Upper lobe of left lung (tissue), 6 donors: ENCODE measurements around the gene SMG7. TPM values are rescaled to one million over a fixed set of nuclear protein-coding genes. Genes with fewer than 3 reads are reported as not detected.
A peak's percentile ranks its signal among the peaks of the same experiment; 100 is the strongest.

ENCODE experiments used
- ATAC-seq, 2 donors: fragments of 200-7000 bp; cut with Tn5 transposase; one replicate each; pipeline ENCODE4 v1.9.1; 2022; ENCODE audit warnings: mild to moderate bottlenecking in 2 of 2, moderate library complexity in 2 of 2; ENCODE audit not compliant: low FRiP score in 2 of 2
- DNase-seq, 2 donors: peaks; one replicate each; pipeline ENCODE4 v3.0.0-alpha.2; 2019 to 2020
- H3K27ac ChIP-seq, 4 donors: fragments of 200-600 bp; sonication (generic); one replicate each; pipeline ENCODE4 v1.5.1; 2016 to 2019
- H3K27me3 ChIP-seq, 4 donors: fragments of 200-600 bp; sonication (generic); one replicate each; pipeline ENCODE4 v1.5.1; 2017 to 2019
- H3K36me3 ChIP-seq, 4 donors: fragments of 200-600 bp; sonication (generic); one replicate each; pipeline ENCODE4 v1.5.1; 2016 to 2019
- H3K4me1 ChIP-seq, 4 donors: fragments of 200-600 bp; sonication (generic); one replicate each; pipeline ENCODE4 v1.5.1; 2018 to 2019
- H3K4me3 ChIP-seq, 4 donors: fragments of 200-600 bp; sonication (generic); one replicate each; pipeline ENCODE4 v1.5.1; 2017 to 2019; ENCODE audit warnings: mild to moderate bottlenecking in 2 of 4, moderate library complexity in 1 of 4
- H3K9me3 ChIP-seq, 4 donors: fragments of 200-600 bp; sonication (generic); one replicate each; pipeline ENCODE4 v1.5.1; 2018 to 2019
- EP300 ChIP-seq, 4 donors: sonication (generic); formaldehyde crosslinking; IDR thresholded peaks; one replicate each; pipeline ENCODE4 v1.5.1; 2017; ENCODE audit warnings: antibody characterized with exemption in 4 of 4, control low read depth in 2 of 4
- POLR2A ChIP-seq, 4 donors: fragments of 450-650 bp; IDR thresholded peaks; one replicate each; pipeline ENCODE4 v1.5.1; 2016 to 2017; ENCODE audit warnings: antibody characterized with exemption in 4 of 4, mild to moderate bottlenecking in 2 of 4
- POLR2AphosphoS5 ChIP-seq, 2 donors: sonication (generic); formaldehyde crosslinking; IDR thresholded peaks; one replicate each; pipeline ENCODE4 v1.5.1; 2017; ENCODE audit warnings: antibody characterized with exemption in 2 of 2
- WGBS, 2 donors: methylation state at CpG; one replicate each; pipeline ENCODE4 v1.1.5; 2017 to 2018; 5-methylcytosine and 5-hydroxymethylcytosine counted together
- total RNA-seq, 6 donors: library from RNA; depleted of rRNA in 4 of 6; stranded (reverse); fragments of >200 nt in 4 of 6; gene quantifications; one replicate each; pipeline versions ENCODE4 v1.1.0 to v1.2.1, GENCODE V29; 2016 to 2021
- TF ChIP-seq, protein P1 (sequence below), 6 experiments: fragments of 450-650 bp in 4 of 6; fragments of 200-600 bp in 2 of 6; sonication (generic) in 2 of 6; IDR thresholded peaks; one replicate each; pipeline ENCODE4 v1.5.1; 2016 to 2019; ENCODE audit warnings: antibody characterized with exemption in 6 of 6
- donor health status: DM: no; HTN: no; CAD: no; lungs with moderate emphysema.
- donor health status: DM: no; HTN: yes; CAD: no; lungs with severe emphysema.

SMG7 gene
- total RNA-seq, 6 donors from 2014 or later = 35.6 to 62.4 (median 50.5) TPM

DNA sequence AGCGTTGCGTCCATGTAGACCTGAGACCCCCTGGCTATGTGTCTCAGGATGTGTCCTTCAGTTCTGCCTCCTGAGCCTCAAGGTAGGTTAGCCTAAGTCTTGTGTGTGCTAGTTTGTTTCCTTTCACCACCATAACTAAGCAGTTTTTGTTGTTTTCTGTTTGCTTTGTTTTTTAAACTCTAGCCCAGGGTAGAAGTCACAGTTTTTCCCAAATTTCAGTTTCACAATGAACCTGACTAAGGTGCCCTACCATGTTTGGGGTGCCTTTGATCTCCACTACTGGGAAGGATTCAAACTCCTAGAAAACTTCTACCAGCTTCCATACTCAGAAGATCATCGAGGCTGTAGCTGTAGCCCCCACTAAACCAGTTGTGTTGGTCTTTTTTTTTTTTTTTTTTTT is 14.8 kb upstream of the SMG7 start:
- TF ChIP-seq EP300 (IDR thresholded peaks at IDR 0.05) (no peak), POLR2AphosphoS5 (IDR thresholded peaks at IDR 0.05) (no peak), POLR2A (IDR thresholded peaks at IDR 0.05) (no peak)
- TF ChIP-seq, protein P1, sequence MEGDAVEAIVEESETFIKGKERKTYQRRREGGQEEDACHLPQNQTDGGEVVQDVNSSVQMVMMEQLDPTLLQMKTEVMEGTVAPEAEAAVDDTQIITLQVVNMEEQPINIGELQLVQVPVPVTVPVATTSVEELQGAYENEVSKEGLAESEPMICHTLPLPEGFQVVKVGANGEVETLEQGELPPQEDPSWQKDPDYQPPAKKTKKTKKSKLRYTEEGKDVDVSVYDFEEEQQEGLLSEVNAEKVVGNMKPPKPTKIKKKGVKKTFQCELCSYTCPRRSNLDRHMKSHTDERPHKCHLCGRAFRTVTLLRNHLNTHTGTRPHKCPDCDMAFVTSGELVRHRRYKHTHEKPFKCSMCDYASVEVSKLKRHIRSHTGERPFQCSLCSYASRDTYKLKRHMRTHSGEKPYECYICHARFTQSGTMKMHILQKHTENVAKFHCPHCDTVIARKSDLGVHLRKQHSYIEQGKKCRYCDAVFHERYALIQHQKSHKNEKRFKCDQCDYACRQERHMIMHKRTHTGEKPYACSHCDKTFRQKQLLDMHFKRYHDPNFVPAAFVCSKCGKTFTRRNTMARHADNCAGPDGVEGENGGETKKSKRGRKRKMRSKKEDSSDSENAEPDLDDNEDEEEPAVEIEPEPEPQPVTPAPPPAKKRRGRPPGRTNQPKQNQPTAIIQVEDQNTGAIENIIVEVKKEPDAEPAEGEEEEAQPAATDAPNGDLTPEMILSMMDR (IDR thresholded peaks at IDR 0.05) = no peak
- 83 to 90% methylated on average over 3 of the region's 3 CpGs for WGBS, 2 donors

DNA sequence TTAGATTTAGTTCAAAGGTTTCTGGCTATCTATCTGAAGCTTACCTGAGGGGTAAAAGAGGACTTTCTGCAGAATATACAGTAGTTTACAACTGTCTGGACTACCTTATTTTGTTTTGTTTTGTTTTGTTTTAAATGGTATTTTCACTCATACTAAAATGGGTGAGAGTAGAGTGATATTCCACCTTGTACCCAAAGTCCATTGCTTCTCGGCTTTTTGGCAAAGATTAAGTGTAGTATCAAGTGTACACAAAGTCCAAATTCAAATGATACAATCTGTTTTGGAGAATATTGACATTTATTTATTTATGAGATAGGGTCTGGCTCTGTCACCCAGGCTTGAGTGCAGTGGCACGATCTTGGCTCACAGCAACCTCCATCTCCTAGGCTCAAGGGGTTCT is 11.7 kb upstream of the SMG7 start:
- Histone ChIP-seq H3K9me3 (no peaks in the 10 kb centered on the region), H3K36me3 (no peaks in the 10 kb centered on the region), H3K27me3 (no peaks in the 10 kb centered on the region), H3K4me1 (peaks cover 6 to 10% (median 6%) of the 10 kb centered on the region in 4 donors), H3K4me3 (no peak overlapping the region), H3K27ac (no peak overlapping the region)
- 85 to 93% methylated on average over 2 of the region's 2 CpGs for WGBS, 2 donors
- TF ChIP-seq POLR2A (IDR thresholded peaks at IDR 0.05) (no peak), EP300 (IDR thresholded peaks at IDR 0.05) (no peak), POLR2AphosphoS5 (IDR thresholded peaks at IDR 0.05) (no peak)
- TF ChIP-seq, protein P1 (IDR thresholded peaks at IDR 0.05) = no peak
- DNase-seq = no peak
- ATAC-seq = no peak

More for the DNA sequence above, 14.8 kb upstream of the SMG7 start:
- Histone ChIP-seq H3K9me3 (no peaks in the 10 kb centered on the region), H3K27me3 (no peaks in the 10 kb centered on the region), H3K4me3 (no peak overlapping the region), H3K27ac (no peak overlapping the region), H3K36me3 (no peaks in the 10 kb centered on the region), H3K4me1 (peaks cover 6 to 10% (median 6%) of the 10 kb centered on the region in 4 donors)
- no peak for ATAC-seq
- no peak for DNase-seq

DNA sequence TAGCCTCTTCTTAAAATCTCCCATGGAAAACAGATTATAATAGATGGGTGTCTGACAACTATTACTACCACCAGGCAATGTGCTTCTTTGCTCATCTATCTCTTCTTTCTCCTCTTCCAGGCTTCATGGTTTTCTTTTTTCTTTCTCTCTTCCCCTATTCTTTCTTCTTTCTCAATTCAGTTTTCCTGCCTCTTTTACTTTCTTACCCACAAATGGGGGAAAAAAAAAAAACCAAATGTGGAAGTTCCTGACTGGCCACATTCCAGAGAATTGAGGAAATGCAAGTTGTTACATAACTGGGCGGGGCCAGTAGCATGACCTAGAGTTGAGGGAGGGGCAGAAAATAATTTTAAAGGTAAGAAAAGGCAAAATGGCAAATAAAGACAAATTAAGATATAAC is 10.9 kb upstream of the SMG7 start:
- H3K27ac ChIP-seq = peak overlapping the region in 1 of 4 donors; percentile 72
- 38 to 47% methylated on average over 1 of the region's 1 CpG for WGBS, 2 donors
- no peak overlapping the region for H3K4me3 ChIP-seq
- DNase-seq (peak in 1 of 2 donors; percentile 52), ATAC-seq (peak in 1 of 2 donors; percentile 68)
- TF ChIP-seq, protein P1 (IDR thresholded peaks at IDR 0.05) = no peak
- TF ChIP-seq EP300 (IDR thresholded peaks at IDR 0.05) (peak in 1 of 4 donors; percentile 62), POLR2AphosphoS5 (IDR thresholded peaks at IDR 0.05) (peak in 1 of 2 donors; percentile 66)
- H3K27me3 ChIP-seq = no peaks in the 10 kb centered on the region
- peaks cover 6 to 10% (median 6%) of the 10 kb centered on the region in 4 donors for H3K4me1 ChIP-seq
- H3K9me3 ChIP-seq = no peaks in the 10 kb centered on the region
- no peaks in the 10 kb centered on the region for H3K36me3 ChIP-seq

DNA sequence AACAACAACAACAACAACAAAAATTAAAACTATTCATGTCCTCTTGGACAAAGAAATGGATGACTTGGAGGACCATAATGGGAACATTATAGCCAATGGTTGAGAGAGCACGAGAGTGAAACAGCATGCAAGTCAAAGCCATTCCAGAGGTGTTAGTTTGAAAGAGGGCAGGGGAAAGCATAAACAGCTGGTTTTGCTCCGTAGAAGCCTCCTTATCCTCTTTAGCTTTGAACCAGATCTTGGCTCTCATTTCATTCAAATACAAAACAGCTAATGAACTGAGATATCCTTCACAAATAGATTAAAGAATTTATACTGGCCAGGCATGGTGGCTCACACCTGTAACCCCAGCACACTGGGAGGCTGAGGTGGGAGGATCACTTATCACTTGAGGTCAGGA is 8.7 kb upstream of the SMG7 start:
- ATAC-seq = no peak
- H3K4me1 ChIP-seq = peaks cover 6 to 10% (median 6%) of the 10 kb centered on the region in 4 donors
- H3K27me3 ChIP-seq = no peaks in the 10 kb centered on the region
- H3K9me3 ChIP-seq = no peaks in the 10 kb centered on the region
- DNase-seq = no peak
- no peak overlapping the region for H3K27ac ChIP-seq
- TF ChIP-seq EP300 (IDR thresholded peaks at IDR 0.05) (no peak), POLR2AphosphoS5 (IDR thresholded peaks at IDR 0.05) (no peak), POLR2A (IDR thresholded peaks at IDR 0.05) (no peak)
- TF ChIP-seq, protein P1 (IDR thresholded peaks at IDR 0.05) = no peak
- 63 to 81% methylated on average over 2 of the region's 2 CpGs for WGBS, 2 donors
- H3K36me3 ChIP-seq = no peaks in the 10 kb centered on the region
- no peak overlapping the region for H3K4me3 ChIP-seq

DNA sequence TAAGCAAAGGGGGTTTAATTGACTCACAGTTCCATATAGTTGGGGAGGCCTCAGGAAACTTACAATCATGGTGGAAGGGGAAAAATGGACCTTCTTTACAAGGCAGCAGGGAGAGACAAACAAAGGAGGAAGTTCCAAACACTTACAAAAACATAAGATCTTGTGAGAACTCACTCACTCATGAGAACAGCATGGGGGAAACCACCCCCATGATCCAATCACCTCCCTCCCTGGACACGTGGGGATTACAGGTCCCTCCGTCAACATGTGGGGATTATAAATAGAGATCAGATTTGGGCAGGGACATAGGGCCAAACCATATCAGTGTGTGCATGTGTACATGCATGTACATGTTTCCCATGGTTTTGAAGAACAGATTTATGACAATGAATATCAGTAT is 5.5 kb upstream of the SMG7 start:
- peak in 1 of 2 donors; percentile 26 for DNase-seq
- H3K27ac ChIP-seq = no peak overlapping the region
- WGBS, 2 donors = 41 to 61% methylated on average over 2 of the region's 2 CpGs

More for the DNA sequence above, 5.5 kb upstream of the SMG7 start:
- Histone ChIP-seq H3K9me3 (no peaks in the 10 kb centered on the region), H3K4me3 (no peak overlapping the region), H3K36me3 (no peaks in the 10 kb centered on the region), H3K27me3 (no peaks in the 10 kb centered on the region), H3K4me1 (peaks cover 0 to 6% (median 2%) of the 10 kb centered on the region in 4 donors)
- TF ChIP-seq EP300 (IDR thresholded peaks at IDR 0.05) (no peak), POLR2AphosphoS5 (IDR thresholded peaks at IDR 0.05) (no peak), POLR2A (IDR thresholded peaks at IDR 0.05) (no peak)
- TF ChIP-seq, protein P1 (IDR thresholded peaks at IDR 0.05) = no peak
- ATAC-seq = no peak
